ENCODE results near the gene EPC2. TPM values are rescaled to one million over a fixed set of nuclear protein-coding genes. Genes with fewer than 3 reads are reported as not detected.

Gene EPC2
- total RNA-seq (10 to 100 TPM; 29.6 to 65.3 TPM), polyA plus RNA-seq (10 to 100 TPM in 1 of 2 donors, 1 to 10 TPM in 1; 7.0 to 11.9 TPM)
- long read RNA-seq, donor 1, partial matches to known transcripts = 27 of 28 reads
- long read RNA-seq, donor 1, other reads (novel, unspliced or antisense) = 0 of 28 reads
- long read RNA-seq, donor 2 = 0 reads
- long read RNA-seq, donor 3, partial matches to known transcripts = 10 of 15 reads
- long read RNA-seq, donor 3, other reads (novel, unspliced or antisense) = 0 of 15 reads
- long read RNA-seq, donor 4, partial matches to known transcripts = 6 of 7 reads
- long read RNA-seq, donor 4, other reads (novel, unspliced or antisense) = 0 of 7 reads
- long read RNA-seq, donor 5, partial matches to known transcripts = 13 of 14 reads
- long read RNA-seq, donor 5, other reads (novel, unspliced or antisense) = 0 of 14 reads

- ATAC-seq (ENCODE audit: insufficient read depth, low FRiP score) = peak; percentile 86
- Histone ChIP-seq H3K4me1 (ENCODE audit: control insufficient read depth in 5 of 5, insufficient read depth in 5 of 5, low read length in 5 of 5) (peaks cover 0 to 18% (median 7%) of the 10 kb centered on the region in 5 donors), H3K9me3 (ENCODE audit: control insufficient read depth in 4 of 4, insufficient read depth in 3 of 4, low read length in 3 of 4) (no peaks in the 10 kb centered on the region), H3K9ac (ENCODE audit: insufficient read depth in 1 of 2, low read length in 2 of 2) (peak within 1 kb of the TSS; percentile 41 to 99), H3K27ac (ENCODE audit: low read depth in 1 of 2, low read length in 1 of 2) (peak within 1 kb of the TSS; percentile 88 to 100), H3K36me3 (ENCODE audit: control insufficient read depth in 4 of 4, insufficient read depth in 4 of 4, low read length in 4 of 4) (peaks cover 0 to 4% (median 0%) of the 10 kb centered on the region in 4 donors), H3K4me3 (peak within 1 kb of the TSS; percentile 96), H3K27me3 (ENCODE audit: control insufficient read depth in 3 of 3, insufficient read depth in 3 of 3, low read length in 2 of 3) (peaks cover 0 to 2% (median 0%) of the 10 kb centered on the region in 3 donors)
- WGBS, 2 donors = 0 to 1% methylated on average over 61 to 94 of the region's 94 CpGs
- peak; percentile 90 to 97 (median 94) for DNase-seq
- TF ChIP-seq CTCF (IDR thresholded peaks at IDR 0.05; ENCODE audit: control extremely low read depth, extremely low read depth) = no peak
Measured at GRCh38 chr2:148643998-148644882, at the start of gene EPC2. Gene EPC2, plus strand, starts transcription at chr2:148644751. Its CDS starts 267 bp downstream, at chr2:148645018.

- Histone ChIP-seq H3K9ac (ENCODE audit: insufficient read depth in 1 of 2, low read length in 2 of 2) (no peak overlapping the region), H3K4me1 (ENCODE audit: control insufficient read depth in 5 of 5, insufficient read depth in 5 of 5, low read length in 5 of 5) (peaks cover 0 to 13% (median 0%) of the 10 kb centered on the region in 5 donors), H3K27ac (ENCODE audit: low read depth in 1 of 2, low read length in 1 of 2) (no peak overlapping the region), H3K4me3 (no peak overlapping the region), H3K27me3 (ENCODE audit: control insufficient read depth in 3 of 3, insufficient read depth in 3 of 3, low read length in 2 of 3) (no peaks in the 10 kb centered on the region), H3K36me3 (ENCODE audit: control insufficient read depth in 4 of 4, insufficient read depth in 4 of 4, low read length in 4 of 4) (no peaks in the 10 kb centered on the region), H3K9me3 (ENCODE audit: control insufficient read depth in 4 of 4, insufficient read depth in 3 of 4, low read length in 3 of 4) (peaks cover 0 to 8% (median 2%) of the 10 kb centered on the region in 4 donors)
- no peak for TF ChIP-seq CTCF (IDR thresholded peaks at IDR 0.05; ENCODE audit: control extremely low read depth, extremely low read depth)
- DNase-seq (no peak), ATAC-seq (ENCODE audit: insufficient read depth, low FRiP score) (no peak)
- 69 to 80% methylated on average over 4 of the region's 4 CpGs for WGBS, 2 donors
Measured at GRCh38 chr2:148596018-148596417, 48.5 kb upstream of the EPC2 start.

- no peaks in the 10 kb centered on the region for H3K27me3 ChIP-seq (ENCODE audit: control insufficient read depth in 3 of 3, insufficient read depth in 3 of 3, low read length in 2 of 3)
- H3K9ac ChIP-seq (ENCODE audit: insufficient read depth in 1 of 2, low read length in 2 of 2) = no peak overlapping the region
- H3K4me3 ChIP-seq = no peak overlapping the region
- no peak overlapping the region for H3K27ac ChIP-seq (ENCODE audit: low read depth in 1 of 2, low read length in 1 of 2)
- no peaks in the 10 kb centered on the region for H3K36me3 ChIP-seq (ENCODE audit: control insufficient read depth in 4 of 4, insufficient read depth in 4 of 4, low read length in 4 of 4)
- peak in 2 of 3 donors; percentile 39 to 47 for DNase-seq
- H3K4me1 ChIP-seq (ENCODE audit: control insufficient read depth in 5 of 5, insufficient read depth in 5 of 5, low read length in 5 of 5) = peaks cover 0 to 4% (median 0%) of the 10 kb centered on the region in 5 donors
- WGBS, 2 donors = 66 to 68% methylated on average over 4 of the region's 4 CpGs
- H3K9me3 ChIP-seq (ENCODE audit: control insufficient read depth in 4 of 4, insufficient read depth in 3 of 4, low read length in 3 of 4) = peaks cover 0 to 9% (median 2%) of the 10 kb centered on the region in 4 donors
- TF ChIP-seq CTCF (IDR thresholded peaks at IDR 0.05; ENCODE audit: control extremely low read depth, extremely low read depth) = no peak
- no peak for ATAC-seq (ENCODE audit: insufficient read depth, low FRiP score)
Measured at GRCh38 chr2:148599109-148599991, 45.2 kb upstream of the EPC2 start.

Measured in lung (tissue), 16 donors.